HG03457 (cell line): ENCODE results near the gene SPDYE3.
A peak's percentile ranks its signal among the peaks of the same experiment; 100 is the strongest.

Experiments
- ATAC-seq: cut with Tn5 transposase; IDR thresholded peaks from one replicate; pipeline ENCODE4 v1.9.1; 2021; ENCODE audit warnings: moderate number of reproducible peaks; ENCODE audit not compliant: unreplicated experiment

Gene SPDYE3

DNA sequence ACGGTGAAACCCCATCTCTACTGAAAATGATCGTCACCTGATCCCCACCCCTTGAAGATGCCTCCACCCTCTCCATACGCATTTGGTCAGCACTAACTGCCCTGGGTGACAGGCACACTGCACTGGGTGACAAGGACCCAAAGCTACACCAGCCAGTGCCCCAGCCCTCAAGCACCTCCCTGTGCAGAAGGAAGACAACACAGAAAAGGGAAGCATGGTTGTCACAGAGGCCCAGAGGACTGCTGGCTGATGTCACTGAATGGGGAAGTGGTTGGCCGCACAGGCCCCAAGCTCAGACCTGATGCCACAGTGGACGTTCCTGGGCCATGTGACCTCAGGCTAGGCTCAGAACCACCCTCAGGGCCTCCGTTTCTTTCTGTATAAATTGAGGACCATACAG lies 61.6 kb downstream of the SPDYE3 start:
- ATAC-seq: peak; percentile 51

DNA sequence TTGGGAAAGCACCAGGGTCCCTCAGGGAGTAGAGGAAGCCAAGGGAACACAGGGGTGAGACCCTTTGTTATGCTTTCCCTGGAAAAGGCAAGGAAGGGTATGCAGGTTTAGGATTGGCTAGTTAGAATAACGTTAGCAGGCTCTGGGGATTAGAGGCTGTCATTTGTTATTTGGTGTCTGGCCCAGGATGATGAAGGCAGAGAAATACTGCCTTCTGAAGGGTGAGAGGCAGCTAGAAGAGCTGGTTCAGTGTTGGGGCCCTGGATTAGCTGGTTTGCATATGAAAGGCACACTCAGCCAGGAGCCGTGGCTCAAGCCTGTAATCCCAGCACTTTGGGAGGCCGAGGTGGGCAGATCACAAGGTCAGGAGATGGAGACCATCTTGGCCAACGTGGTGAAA lies 62.8 kb downstream of the SPDYE3 start:
- ATAC-seq: no peak

DNA sequence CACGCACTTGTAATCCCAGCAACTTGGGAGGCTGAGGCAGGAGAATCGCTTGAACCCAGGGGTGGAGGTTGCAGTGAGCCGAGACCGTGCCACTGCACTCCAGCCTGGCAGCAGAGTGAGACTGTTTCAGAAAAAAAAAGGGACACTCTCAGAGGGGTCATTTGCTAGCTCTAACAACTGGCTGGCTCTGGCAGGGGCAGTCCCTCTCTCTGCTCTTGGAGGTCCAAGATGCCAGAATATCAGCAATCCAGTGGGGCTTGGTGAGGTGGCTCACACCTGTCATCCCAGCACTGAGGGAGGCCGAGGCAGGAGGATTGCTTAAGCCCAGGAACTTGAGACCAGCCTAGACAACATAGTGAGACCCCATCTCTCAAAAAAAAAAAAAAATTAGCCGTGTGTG lies 63.2 kb downstream of the SPDYE3 start:
- no peak for ATAC-seq

DNA sequence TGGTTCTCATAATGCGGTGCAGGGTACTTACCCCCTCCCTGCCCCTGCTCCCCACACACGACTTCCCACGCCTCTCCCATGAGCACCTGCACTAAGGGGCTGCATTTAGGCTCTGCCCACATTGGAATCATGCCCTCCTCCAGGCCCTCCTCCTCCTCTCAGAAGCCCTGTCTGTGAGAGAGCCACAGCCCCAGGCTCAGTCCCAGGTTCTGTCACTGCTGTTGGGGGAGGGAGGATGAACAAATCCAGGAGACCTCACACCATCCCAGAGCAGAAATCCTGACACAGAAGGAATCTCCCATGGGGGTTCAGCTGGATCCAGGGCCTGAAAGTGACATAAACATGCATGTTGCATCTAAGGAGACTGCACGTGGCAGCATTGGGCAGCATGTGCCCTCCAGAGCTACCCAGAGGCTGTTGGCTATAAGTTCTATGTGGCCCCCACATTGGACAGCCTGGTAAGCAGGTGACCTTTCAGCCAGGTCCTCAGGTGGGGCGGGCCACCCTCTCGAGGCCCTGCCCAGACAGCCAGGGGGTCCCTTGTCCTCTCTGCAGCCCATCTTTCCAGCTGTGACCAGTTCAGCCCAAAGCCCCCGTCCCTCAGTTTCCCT lies 64.2 kb downstream of the SPDYE3 start:
- no peak for ATAC-seq
